Dendritic cell treated with granulocyte-macrophage colony-stimulating factor and Interleukin-4, amounts not matched to agents 40 ng/mL and 50 ng/mL, for 4 days (primary cell): ENCODE data around the gene COIL.

ENCODE experiments used
- H3K27ac Mint-ChIP-seq: one replicate; pipeline ENCODE4 v1.8.0; 2022; ENCODE audit warnings: mild to moderate bottlenecking, mixed read lengths
- H3K27me3 Mint-ChIP-seq: one replicate; pipeline ENCODE4 v1.8.0; 2022; ENCODE audit warnings: mild to moderate bottlenecking, mixed read lengths
- H3K36me3 Mint-ChIP-seq: one replicate; pipeline ENCODE4 v1.8.0; 2022; ENCODE audit warnings: low read depth, mixed read lengths
- H3K4me1 Mint-ChIP-seq: one replicate; pipeline ENCODE4 v1.8.0; 2022; ENCODE audit warnings: low read depth, mixed read lengths
- H3K4me3 Mint-ChIP-seq: one replicate; pipeline ENCODE4 v1.8.0; 2022; ENCODE audit warnings: mild to moderate bottlenecking, moderate library complexity, mixed read lengths
- H3K9me3 Mint-ChIP-seq: one replicate; pipeline ENCODE4 v1.8.0; 2022; ENCODE audit warnings: mixed read lengths
- intact Hi-C: fragments of 100-400 bp; cut with micrococcal nuclease; formaldehyde crosslinking; loops from one replicate; pipeline ENCODE4 v1.15.0; 2022

Gene COIL

GRCh38 chr17:56935461-56935860, 25.4 kb downstream of the COIL start:
- no peaks in the 10 kb centered on the region for H3K9me3 Mint-ChIP-seq
- peaks cover 61% of the 10 kb centered on the region for H3K36me3 Mint-ChIP-seq
- H3K4me1 Mint-ChIP-seq, result peaks cover 5% of the 10 kb centered on the region
- H3K27me3 Mint-ChIP-seq, result no peaks in the 10 kb centered on the region
- H3K4me3 Mint-ChIP-seq, result no peak overlapping the region
- H3K27ac Mint-ChIP-seq, result no peak overlapping the region
- intact Hi-C loops, result loop anchor here (5.0 kb wide), 1 partner anchor 43 kb away; no protein-coding TSS in a partner anchor

GRCh38 chr17:56934280-56934679, 26.6 kb downstream of the COIL start:
- Mint-ChIP-seq H3K36me3 (peaks cover 50% of the 10 kb centered on the region), H3K27me3 (no peaks in the 10 kb centered on the region)

GRCh38 chr17:56933868-56934267, 27.0 kb downstream of the COIL start:
- Mint-ChIP-seq H3K27ac (no peak overlapping the region), H3K4me3 (no peak overlapping the region), H3K36me3 (peaks cover 49% of the 10 kb centered on the region), H3K9me3 (no peaks in the 10 kb centered on the region), H3K27me3 (no peaks in the 10 kb centered on the region), H3K4me1 (peaks cover 5% of the 10 kb centered on the region)
- intact Hi-C loops, result no loop called here

More at GRCh38 chr17:56934280-56934679, 26.6 kb downstream of the COIL start:
- no peak overlapping the region for H3K4me3 Mint-ChIP-seq
- intact Hi-C loops, result no loop called here
- H3K9me3 Mint-ChIP-seq, result no peaks in the 10 kb centered on the region
- no peak overlapping the region for H3K27ac Mint-ChIP-seq
- peaks cover 5% of the 10 kb centered on the region for H3K4me1 Mint-ChIP-seq

- H3K27me3 Mint-ChIP-seq, result no peaks in the 10 kb centered on the region
- intact Hi-C loops, result no loop called here
- no peak overlapping the region for H3K4me3 Mint-ChIP-seq
- H3K9me3 Mint-ChIP-seq, result no peaks in the 10 kb centered on the region
- H3K36me3 Mint-ChIP-seq, result peaks cover 42% of the 10 kb centered on the region
- peaks cover 3% of the 10 kb centered on the region for H3K4me1 Mint-ChIP-seq
- no peak overlapping the region for H3K27ac Mint-ChIP-seq
These were observed 27.6 kb downstream of the COIL start for GRCh38 chr17:56933151-56933745.

- H3K27ac Mint-ChIP-seq, result no peak overlapping the region
- intact Hi-C loops, result no loop called here
- H3K9me3 Mint-ChIP-seq, result no peaks in the 10 kb centered on the region
- peaks cover 18% of the 10 kb centered on the region for H3K36me3 Mint-ChIP-seq
- H3K4me3 Mint-ChIP-seq, result no peak overlapping the region
- no peaks in the 10 kb centered on the region for H3K27me3 Mint-ChIP-seq
- no peaks in the 10 kb centered on the region for H3K4me1 Mint-ChIP-seq
These were observed 30.0 kb downstream of the COIL start for GRCh38 chr17:56930739-56931337.

GRCh38 chr17:56929362-56929969, 31.4 kb downstream of the COIL start:
- intact Hi-C loops, result no loop called here
- Mint-ChIP-seq H3K36me3 (peaks cover 14% of the 10 kb centered on the region), H3K4me1 (no peaks in the 10 kb centered on the region), H3K27me3 (no peaks in the 10 kb centered on the region), H3K27ac (no peak overlapping the region), H3K4me3 (no peak overlapping the region), H3K9me3 (no peaks in the 10 kb centered on the region)

- H3K4me1 Mint-ChIP-seq, result no peaks in the 10 kb centered on the region
- H3K36me3 Mint-ChIP-seq, result peaks cover 6% of the 10 kb centered on the region
- H3K27ac Mint-ChIP-seq, result no peak overlapping the region
- intact Hi-C loops, result no loop called here
- H3K27me3 Mint-ChIP-seq, result no peaks in the 10 kb centered on the region
- H3K4me3 Mint-ChIP-seq, result no peak overlapping the region
- H3K9me3 Mint-ChIP-seq, result no peaks in the 10 kb centered on the region
These were observed 32.3 kb downstream of the COIL start for GRCh38 chr17:56928586-56928985.

GRCh38 chr17:56926704-56927103, 34.1 kb downstream of the COIL start:
- no peak overlapping the region for H3K4me3 Mint-ChIP-seq
- no peaks in the 10 kb centered on the region for H3K9me3 Mint-ChIP-seq
- no peaks in the 10 kb centered on the region for H3K4me1 Mint-ChIP-seq
- intact Hi-C loops, result no loop called here
- no peak overlapping the region for H3K27ac Mint-ChIP-seq
- H3K36me3 Mint-ChIP-seq, result no peaks in the 10 kb centered on the region
- H3K27me3 Mint-ChIP-seq, result no peaks in the 10 kb centered on the region

- H3K36me3 Mint-ChIP-seq, result no peaks in the 10 kb centered on the region
- H3K27me3 Mint-ChIP-seq, result no peaks in the 10 kb centered on the region
- H3K9me3 Mint-ChIP-seq, result no peaks in the 10 kb centered on the region
- no peak overlapping the region for H3K27ac Mint-ChIP-seq
- no peak overlapping the region for H3K4me3 Mint-ChIP-seq
- no peaks in the 10 kb centered on the region for H3K4me1 Mint-ChIP-seq
- intact Hi-C loops, result no loop called here
These were observed 34.6 kb downstream of the COIL start for GRCh38 chr17:56926270-56926669.

GRCh38 chr17:56925088-56925487, 35.8 kb downstream of the COIL start:
- no peaks in the 10 kb centered on the region for H3K4me1 Mint-ChIP-seq
- H3K9me3 Mint-ChIP-seq, result no peaks in the 10 kb centered on the region
- H3K4me3 Mint-ChIP-seq, result no peak overlapping the region
- intact Hi-C loops, result no loop called here
- H3K36me3 Mint-ChIP-seq, result no peaks in the 10 kb centered on the region
- no peaks in the 10 kb centered on the region for H3K27me3 Mint-ChIP-seq
- no peak overlapping the region for H3K27ac Mint-ChIP-seq

- Mint-ChIP-seq H3K4me1 (peaks cover 33% of the 10 kb centered on the region), H3K27ac (peak overlapping the region; percentile 39), H3K27me3 (no peaks in the 10 kb centered on the region), H3K4me3 (no peak overlapping the region), H3K9me3 (peaks cover 10% of the 10 kb centered on the region), H3K36me3 (peaks cover 4% of the 10 kb centered on the region)
- intact Hi-C loops, result no loop called here
These were observed 41.1 kb downstream of the COIL start for GRCh38 chr17:56919717-56920116.

GRCh38 chr17:56918916-56919315, 41.9 kb downstream of the COIL start:
- intact Hi-C loops, result no loop called here
- Mint-ChIP-seq H3K36me3 (peaks cover 6% of the 10 kb centered on the region), H3K4me3 (no peak overlapping the region), H3K9me3 (peaks cover 10% of the 10 kb centered on the region), H3K27ac (peak overlapping the region; percentile 39), H3K27me3 (no peaks in the 10 kb centered on the region), H3K4me1 (peaks cover 37% of the 10 kb centered on the region)

GRCh38 chr17:56917559-56918296, 43.1 kb downstream of the COIL start:
- peaks cover 10% of the 10 kb centered on the region for H3K9me3 Mint-ChIP-seq
- H3K27me3 Mint-ChIP-seq, result no peaks in the 10 kb centered on the region
- H3K36me3 Mint-ChIP-seq, result peaks cover 18% of the 10 kb centered on the region
- no peak overlapping the region for H3K27ac Mint-ChIP-seq
- H3K4me1 Mint-ChIP-seq, result peaks cover 37% of the 10 kb centered on the region
- no peak overlapping the region for H3K4me3 Mint-ChIP-seq
- intact Hi-C loops, result no loop called here
